SK-N-SH (cell line): ENCODE results near the gene NRN1L. TPM values are rescaled to one million over a fixed set of nuclear protein-coding genes. Genes with fewer than 3 reads are reported as not detected.

Source experiments
- CTCF ChIA-PET: fragments of 300-600, 350-600 bp; formaldehyde crosslinking; extraction: SDS; loops from one replicate; lab custom pipeline; 2021; lab: Yijun Ruan, JAX
- POLR2A ChIA-PET: fragments of 350-600 bp; sonication (Branson Sonifier 250); formaldehyde crosslinking; extraction: SDS; loops from one replicate; lab custom pipeline; 2020; ENCODE audit warnings: antibody characterized with exemption, inconsistent platforms; lab: Yijun Ruan, JAX
- DNase-seq: peaks from one replicate; pipeline ENCODE4 v3.0.0; 2012
- H2AFZ ChIP-seq: fragments of 200-600 bp; sonication (generic); 2 replicates; pipeline ENCODE4 v1.8.1; 2016; ENCODE audit warnings: antibody characterized with exemption, mild to moderate bottlenecking, low read depth
- H3F3A ChIP-seq: fragments of 200-600 bp; sonication (generic); replicated peaks from 2 replicates; pipeline ENCODE3; 2016; ENCODE audit warnings: antibody characterized with exemption, mild to moderate bottlenecking; ENCODE audit not compliant: insufficient read depth
- H3K27ac ChIP-seq, 2 experiments: fragments of 200-500 bp in 1 of 2; fragments of 200-600 bp in 1 of 2; sonication (Bioruptor generic) in 1 of 2; sonication (generic), shearing (Covaris generic) in 1 of 2; 2 replicates each; pipeline versions ENCODE4 v1.5.1 to v1.6.1; 2014 to 2016; ENCODE audit warnings: low read depth in 2 of 2, inconsistent platforms in 1 of 2, low read length in 1 of 2, mild to moderate bottlenecking in 1 of 2, mixed read lengths in 1 of 2
- H3K27me3 ChIP-seq: fragments of 200-600 bp; sonication (generic), shearing (Covaris generic); 2 replicates; pipeline ENCODE4 v1.6.1; 2016; ENCODE audit warnings: mixed run types; ENCODE audit not compliant: insufficient read depth
- H3K36me3 ChIP-seq, 2 experiments: fragments of 200-500 bp in 1 of 2; fragments of 200-600 bp in 1 of 2; sonication (Bioruptor generic) in 1 of 2; sonication (generic) in 1 of 2; replicated peaks in 1 of 2; 2 replicates each; pipeline versions ENCODE3 to v1.5.1; 2014 to 2016; ENCODE audit warnings: low read length in 1 of 2, mild to moderate bottlenecking in 1 of 2; ENCODE audit not compliant: insufficient read depth in 2 of 2, control insufficient read depth in 1 of 2
- H3K4me1 ChIP-seq, 2 experiments: fragments of 200-500 bp in 1 of 2; fragments of 200-600 bp in 1 of 2; sonication (Bioruptor generic) in 1 of 2; sonication (generic), shearing (Covaris generic) in 1 of 2; 2 replicates each; pipeline versions ENCODE4 v1.5.1 to v1.6.1; 2014 to 2016; ENCODE audit warnings: low read depth in 1 of 2, low read length in 1 of 2, mixed run types in 1 of 2; ENCODE audit not compliant: insufficient read depth in 2 of 2, control insufficient read depth in 1 of 2
- H3K4me2 ChIP-seq: fragments of 200-600 bp; sonication (generic), shearing (Covaris generic); 2 replicates; pipeline ENCODE4 v1.6.1; 2017; ENCODE audit warnings: mixed run types
- H3K4me3 ChIP-seq, 2 experiments: fragments of 200-500 bp in 1 of 2; fragments of 200-600 bp in 1 of 2; sonication (Bioruptor generic) in 1 of 2; sonication (generic), shearing (Covaris generic) in 1 of 2; 2 replicates each; pipeline versions ENCODE4 v1.5.1 to v1.8.1; 2014 to 2016; ENCODE audit warnings: low read depth in 2 of 2, inconsistent platforms in 1 of 2, low read length in 1 of 2, mild to moderate bottlenecking in 1 of 2, mixed read lengths in 1 of 2, moderate library complexity in 1 of 2
- H3K79me2 ChIP-seq: fragments of 200-600 bp; sonication (generic); 2 replicates; pipeline ENCODE4 v1.8.1; 2017; ENCODE audit warnings: mild to moderate bottlenecking; ENCODE audit not compliant: insufficient read depth
- H3K9ac ChIP-seq: fragments of 200-600 bp; sonication (generic); 2 replicates; pipeline ENCODE4 v1.6.1; 2017; ENCODE audit warnings: mixed run types
- H3K9me2 ChIP-seq: fragments of 200-600 bp; sonication (generic); 2 replicates; pipeline ENCODE4 v1.6.1; 2017; ENCODE audit warnings: mixed run types
- H3K9me3 ChIP-seq: fragments of 200-600 bp; sonication (generic); 2 replicates; pipeline ENCODE4 v1.6.1; 2017; ENCODE audit warnings: mixed run types, mild to moderate bottlenecking, moderate library complexity
- H4K20me1 ChIP-seq: fragments of 200-600 bp; sonication (generic); 2 replicates; pipeline ENCODE4 v1.6.1; 2017; ENCODE audit warnings: mild to moderate bottlenecking, mixed run types; ENCODE audit not compliant: insufficient read depth
- EP300 ChIP-seq, 2 experiments: IDR thresholded peaks; 2 replicates each; pipeline versions ENCODE4 v1.4.0 to v1.6.1; 2012; ENCODE audit warnings: borderline replicate concordance in 1 of 2, low read depth in 1 of 2, low read length in 1 of 2
- EZH2phosphoT487 ChIP-seq: fragments of 200-600 bp; sonication (generic); IDR thresholded peaks from 2 replicates; pipeline ENCODE4 v1.6.1; 2017; ENCODE audit warnings: low read depth, mixed run types, mild to moderate bottlenecking, antibody characterized with exemption, moderate library complexity, borderline replicate concordance
- FOSL2 ChIP-seq: IDR thresholded peaks from 2 replicates; pipeline ENCODE4 v1.4.0; 2012; ENCODE audit warnings: low read depth, mild to moderate bottlenecking, moderate library complexity, borderline replicate concordance
- FOXJ3 ChIP-seq: sonication (generic); formaldehyde crosslinking; IDR thresholded peaks from 2 replicates; pipeline ENCODE4 v1.5.1; 2020; ENCODE audit warnings: mild to moderate bottlenecking, missing genetic modification reagents
- FOXM1 ChIP-seq: IDR thresholded peaks from 2 replicates; pipeline ENCODE4 v1.4.0; 2012; ENCODE audit warnings: low read depth, mild to moderate bottlenecking
- GATA2 ChIP-seq: sonication (generic); formaldehyde crosslinking; IDR thresholded peaks from 2 replicates; pipeline ENCODE4 v1.5.0; 2020; ENCODE audit warnings: mild to moderate bottlenecking, missing genetic modification reagents
- JUND ChIP-seq: IDR thresholded peaks from 2 replicates; pipeline ENCODE4 v1.4.0; 2012
- MEF2A ChIP-seq: IDR thresholded peaks from 2 replicates; pipeline ENCODE4 v1.4.0; 2012; ENCODE audit warnings: low read depth, borderline replicate concordance
- MXI1 ChIP-seq: IDR thresholded peaks from 2 replicates; pipeline ENCODE4 v1.6.1; 2012; ENCODE audit warnings: mild to moderate bottlenecking, low read depth, low read length, improper control_type of control experiment
- NRF1 ChIP-seq: IDR thresholded peaks from 2 replicates; pipeline ENCODE4 v1.6.1; 2012; ENCODE audit warnings: low read depth, mild to moderate bottlenecking, low read length
- RAD21 ChIP-seq: IDR thresholded peaks from 2 replicates; pipeline ENCODE4 v1.6.1; 2012; ENCODE audit warnings: mild to moderate bottlenecking, low read length
- REST ChIP-seq: IDR thresholded peaks from 2 replicates; pipeline ENCODE4 v1.6.1; 2012; ENCODE audit warnings: mild to moderate bottlenecking, low read depth, low read length, moderate library complexity
- RFX5 ChIP-seq: IDR thresholded peaks from 2 replicates; pipeline ENCODE4 v1.6.1; 2012; ENCODE audit warnings: mild to moderate bottlenecking, improper control_type of control experiment, low read length
- SIN3A ChIP-seq: IDR thresholded peaks from 2 replicates; pipeline ENCODE4 v1.6.1; 2012; ENCODE audit warnings: low read depth, mild to moderate bottlenecking, low read length, moderate library complexity, borderline replicate concordance
- SMC3 ChIP-seq: IDR thresholded peaks from 2 replicates; pipeline ENCODE4 v1.6.1; 2012; ENCODE audit warnings: low read depth, low read length, improper control_type of control experiment
- TEAD4 ChIP-seq: IDR thresholded peaks from 2 replicates; pipeline ENCODE4 v1.4.0; 2012; ENCODE audit warnings: mild to moderate bottlenecking, borderline replicate concordance; ENCODE audit not compliant: insufficient read depth
- USF2 ChIP-seq: fragments of 150-350 bp; IDR thresholded peaks from 2 replicates; pipeline ENCODE4 v1.6.1; 2017; ENCODE audit warnings: antibody characterized with exemption, low read length, low read depth, borderline replicate concordance
- YY1 ChIP-seq: IDR thresholded peaks from 2 replicates; pipeline ENCODE4 v1.4.0; 2012; ENCODE audit warnings: low read depth, mild to moderate bottlenecking
- ZBTB33 ChIP-seq: IDR thresholded peaks from 2 replicates; pipeline ENCODE4 v1.4.0; 2012; ENCODE audit warnings: low read depth, borderline replicate concordance
- WGBS: methylation state at CpG from one replicate; pipeline ENCODE4 v1.1.6; 2017; ENCODE audit warnings: low lambda C conversion rate; 5-methylcytosine and 5-hydroxymethylcytosine counted together
- polyA plus RNA-seq, 3 experiments: library from polyadenylated mRNA; depleted of rRNA; stranded (reverse); fragments of >200 nt; gene quantifications; 2 replicates each; pipeline ENCODE4 v1.2.3, GENCODE V29; 2012
- TF ChIP-seq, protein P1 (sequence below): IDR thresholded peaks from 2 replicates; pipeline ENCODE4; 2012

NRN1L gene
- polyA plus RNA-seq, 1 of the 3 experiments (the other 2 are of a cell fraction) = 0.41 TPM

DNA sequence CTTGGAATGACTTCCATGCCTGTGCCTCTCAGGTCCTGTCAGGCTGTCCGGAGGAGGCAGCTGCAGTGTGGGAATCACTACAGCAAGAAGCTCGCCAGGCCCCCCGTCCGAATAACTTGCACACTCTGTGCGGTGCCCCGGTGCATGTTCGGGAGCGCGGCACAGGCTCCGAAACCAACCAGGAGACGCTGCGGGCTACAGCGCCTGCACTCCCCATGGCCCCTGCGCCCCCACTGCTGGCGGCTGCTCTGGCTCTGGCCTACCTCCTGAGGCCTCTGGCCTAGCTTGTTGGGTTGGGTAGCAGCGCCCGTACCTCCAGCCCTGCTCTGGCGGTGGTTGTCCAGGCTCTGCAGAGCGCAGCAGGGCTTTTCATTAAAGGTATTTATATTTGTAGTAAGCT, 1.3 kb downstream of the NRN1L start:
- Histone ChIP-seq H3K4me1 (peaks cover 7 to 13% of the 10 kb centered on the region in 2 experiments; a peak in 2 of 4 replicates), H3K27ac (no peak overlapping the region), H3K9ac (no peak overlapping the region), H3K9me3 (no peaks in the 10 kb centered on the region), H3K9me2 (no peaks in the 10 kb centered on the region), H4K20me1 (peaks cover 12% of the 10 kb centered on the region), H3F3A (peaks cover 14% of the 10 kb centered on the region), H2AFZ (no peak overlapping the region), H3K4me3 (no peak overlapping the region), H3K79me2 (no peaks in the 10 kb centered on the region), H3K36me3 (peaks cover 4 to 39% of the 10 kb centered on the region in 2 experiments), H3K4me2 (no peak overlapping the region), H3K27me3 (no peaks in the 10 kb centered on the region)
- CTCF ChIA-PET = interaction anchor here (0.6 to 22.4 kb wide), 7 partner anchors 11 to 748 kb away, joined by 3 to 564 read pairs (median 6); partner anchors contain the start of genes CTRL, EDC4, LCAT and PSMB10
- DNase-seq = no peak
- POLR2A ChIA-PET = no interaction called here
- 100% methylated on average over 2 of the region's 19 CpGs for WGBS
- TF ChIP-seq SIN3A = no peak
- TF ChIP-seq FOXJ3 (CRISPR knock-in tag) = no peak
- no peak for TF ChIP-seq NRF1
- TF ChIP-seq USF2 = no peak
- TF ChIP-seq RFX5 = no peak
- no peak for TF ChIP-seq FOXM1
- TF ChIP-seq JUND = no peak
- TF ChIP-seq TEAD4 = no peak
- TF ChIP-seq YY1 = no peak
- TF ChIP-seq RAD21 = no peak

DNA sequence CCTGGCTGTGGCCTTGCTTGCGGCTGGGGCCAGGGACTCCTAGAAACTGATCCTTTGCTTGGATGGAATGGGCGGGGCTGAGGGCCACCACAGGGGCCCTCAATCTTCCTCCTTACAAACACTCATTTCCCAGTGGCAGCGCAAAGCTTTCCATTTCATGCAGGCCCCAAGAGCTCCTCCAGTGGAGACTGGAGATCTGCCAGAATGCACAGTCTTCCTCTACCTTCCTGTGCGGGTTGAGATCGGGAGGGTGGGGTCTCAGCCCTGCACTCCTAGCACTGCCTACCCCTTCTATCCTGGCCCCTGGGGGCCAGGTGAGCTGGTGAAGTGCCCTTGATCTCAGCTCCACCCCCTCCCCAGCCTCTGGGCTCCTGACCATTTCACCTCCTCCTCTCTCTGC, 1.7 kb downstream of the NRN1L start:
- Histone ChIP-seq H3F3A (peaks cover 14% of the 10 kb centered on the region), H4K20me1 (peaks cover 12% of the 10 kb centered on the region), H3K36me3 (peaks cover 4 to 35% of the 10 kb centered on the region in 2 experiments), H3K79me2 (no peaks in the 10 kb centered on the region), H3K9me2 (no peaks in the 10 kb centered on the region), H3K4me3 (no peak overlapping the region), H3K9ac (no peak overlapping the region), H3K27ac (no peak overlapping the region), H3K9me3 (no peaks in the 10 kb centered on the region), H3K27me3 (no peaks in the 10 kb centered on the region), H3K4me2 (no peak overlapping the region), H2AFZ (no peak overlapping the region), H3K4me1 (peaks cover 7 to 13% of the 10 kb centered on the region in 2 experiments; a peak in 2 of 4 replicates)
- no peak for DNase-seq
- CTCF ChIA-PET = interaction anchor here (0.6 to 22.4 kb wide), 7 partner anchors 12 to 747 kb away, joined by 3 to 564 read pairs (median 6); partner anchors contain the start of genes CTRL, EDC4, LCAT and PSMB10
- 92% methylated on average over 5 of the region's 5 CpGs for WGBS
- POLR2A ChIA-PET = no interaction called here
- no peak for TF ChIP-seq YY1
- TF ChIP-seq EP300 (IDR thresholded peaks at IDR 0.05; ENCODE audit: borderline replicate concordance in 1 of 2, low read depth in 1 of 2, low read length in 1 of 2) = no peak
- TF ChIP-seq EZH2phosphoT487 = no peak
- TF ChIP-seq SIN3A = no peak
- no peak for TF ChIP-seq FOSL2
- TF ChIP-seq, protein P1, sequence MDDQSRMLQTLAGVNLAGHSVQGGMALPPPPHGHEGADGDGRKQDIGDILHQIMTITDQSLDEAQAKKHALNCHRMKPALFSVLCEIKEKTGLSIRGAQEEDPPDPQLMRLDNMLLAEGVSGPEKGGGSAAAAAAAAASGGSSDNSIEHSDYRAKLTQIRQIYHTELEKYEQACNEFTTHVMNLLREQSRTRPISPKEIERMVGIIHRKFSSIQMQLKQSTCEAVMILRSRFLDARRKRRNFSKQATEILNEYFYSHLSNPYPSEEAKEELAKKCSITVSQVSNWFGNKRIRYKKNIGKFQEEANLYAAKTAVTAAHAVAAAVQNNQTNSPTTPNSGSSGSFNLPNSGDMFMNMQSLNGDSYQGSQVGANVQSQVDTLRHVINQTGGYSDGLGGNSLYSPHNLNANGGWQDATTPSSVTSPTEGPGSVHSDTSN = no peak
- no peak for TF ChIP-seq MXI1
- no peak for TF ChIP-seq SMC3
- TF ChIP-seq REST = no peak
- TF ChIP-seq GATA2 (CRISPR knock-in tag) = no peak
- TF ChIP-seq MEF2A = no peak
- no peak for TF ChIP-seq ZBTB33
